Neural cell (in vitro differentiated cells): ENCODE measurements around the gene AEBP2. TPM values are rescaled to one million over a fixed set of nuclear protein-coding genes. Genes with fewer than 3 reads are reported as not detected.

Source experiments
- H2AFZ ChIP-seq: fragments of 200-600, 300-800 bp; sonication (generic), shearing (Covaris generic); 2 replicates; pipeline ENCODE4 v1.6.0; 2014; ENCODE audit warnings: low read depth, mild to moderate bottlenecking, antibody characterized with exemption, low read length, moderate library complexity
- H3F3A ChIP-seq: fragments of 200-600 bp; shearing (Covaris generic); 2 replicates; pipeline ENCODE4 v1.6.1; 2016; ENCODE audit warnings: mild to moderate bottlenecking, moderate library complexity, mixed read lengths, antibody characterized with exemption, low read length; ENCODE audit not compliant: insufficient read depth, poor library complexity, severe bottlenecking
- H3K27ac ChIP-seq: fragments of 200-600, 300-800 bp; sonication (generic), shearing (Covaris generic); 2 replicates; pipeline ENCODE4 v1.5.1; 2014; ENCODE audit warnings: mild to moderate bottlenecking, low read length, moderate library complexity
- H3K27me3 ChIP-seq: fragments of 300-800, 200-600 bp; sonication (generic), shearing (Covaris generic); 2 replicates; pipeline ENCODE4 v1.6.0; 2014; ENCODE audit warnings: mild to moderate bottlenecking, low read depth, low read length, moderate library complexity; ENCODE audit not compliant: insufficient read depth
- H3K36me3 ChIP-seq: fragments of 300-800, 200-600 bp; sonication (generic), shearing (Covaris generic); 2 replicates; pipeline ENCODE4 v1.5.1; 2014; ENCODE audit warnings: mild to moderate bottlenecking, antibody characterized with exemption, low read length, moderate library complexity; ENCODE audit not compliant: insufficient read depth
- H3K4me2 ChIP-seq: fragments of 300-800, 200-600 bp; sonication (generic), shearing (Covaris generic); 2 replicates; pipeline ENCODE4 v1.6.0; 2014; ENCODE audit warnings: mild to moderate bottlenecking, low read length
- H3K4me3 ChIP-seq: fragments of 300-800, 200-600 bp; sonication (generic), shearing (Covaris generic); 2 replicates; pipeline ENCODE4 v1.5.1; 2014; ENCODE audit warnings: mild to moderate bottlenecking, low read length, moderate library complexity
- H3K79me2 ChIP-seq: fragments of 200-600 bp; shearing (Covaris generic); replicated peaks from 2 replicates; pipeline ENCODE4 v1.6.0; 2014; ENCODE audit warnings: mild to moderate bottlenecking, low read length, moderate library complexity; ENCODE audit not compliant: insufficient read depth
- H3K9ac ChIP-seq: fragments of 300-800, 200-600 bp; sonication (generic), shearing (Covaris generic); 2 replicates; pipeline ENCODE4 v1.6.1; 2016; ENCODE audit warnings: mild to moderate bottlenecking, low read length, mixed read lengths
- H3K9me2 ChIP-seq: fragments of 200-600 bp; shearing (Covaris generic); 2 replicates; pipeline ENCODE4 v1.6.1; 2016; ENCODE audit warnings: mild to moderate bottlenecking, low read length, mixed read lengths; ENCODE audit not compliant: insufficient read depth
- H3K9me3 ChIP-seq: fragments of 200-600, 300-800 bp; sonication (generic), shearing (Covaris generic); 2 replicates; pipeline ENCODE4 v1.6.1; 2016; ENCODE audit warnings: mild to moderate bottlenecking, mixed run types, low read length, moderate library complexity, mixed read lengths
- H4K20me1 ChIP-seq: fragments of 200-600 bp; shearing (Covaris generic); 2 replicates; pipeline ENCODE4 v1.6.1; 2016; ENCODE audit warnings: mild to moderate bottlenecking, mixed run types; ENCODE audit not compliant: insufficient read depth
- CTCF ChIP-seq: fragments of 450-650 bp; IDR thresholded peaks from 2 replicates; pipeline ENCODE4 v1.5.1; 2014; ENCODE audit warnings: antibody characterized with exemption, mild to moderate bottlenecking, moderate library complexity; ENCODE audit not compliant: poor library complexity, severe bottlenecking
- EP300 ChIP-seq: fragments of 450-650 bp; conservative IDR thresholded peaks from 2 replicates; pipeline ENCODE4 v1.6.1; 2014; ENCODE audit warnings: antibody characterized with exemption, mild to moderate bottlenecking, moderate library complexity; ENCODE audit not compliant: poor library complexity, severe bottlenecking
- EZH2 ChIP-seq: fragments of 200-600, 300-800 bp; shearing (Covaris generic), sonication (generic); IDR thresholded peaks from 2 replicates; pipeline ENCODE4 v1.6.1; 2014; ENCODE audit warnings: antibody characterized with exemption, low read length, borderline replicate concordance, mild to moderate bottlenecking; ENCODE audit not compliant: insufficient read depth, poor library complexity, severe bottlenecking
- MXI1 ChIP-seq: fragments of 450-650 bp; conservative IDR thresholded peaks from 2 replicates; pipeline ENCODE4 v1.6.1; 2014; ENCODE audit warnings: antibody characterized with exemption, mild to moderate bottlenecking; ENCODE audit not compliant: poor library complexity, severe bottlenecking
- POLR2AphosphoS5 ChIP-seq: IDR thresholded peaks from 2 replicates; pipeline ENCODE4 v1.6.1; 2012
- SMC3 ChIP-seq: fragments of 450-650 bp; conservative IDR thresholded peaks from 2 replicates; pipeline ENCODE4 v1.6.1; 2014; ENCODE audit warnings: antibody characterized with exemption, mild to moderate bottlenecking, moderate library complexity; ENCODE audit not compliant: poor library complexity
- TAF1 ChIP-seq: IDR thresholded peaks from 2 replicates; pipeline ENCODE4 v1.6.1; 2012; ENCODE audit warnings: low read depth
- polyA plus RNA-seq: library from polyadenylated mRNA; depleted of rRNA; stranded (reverse); fragments of >200 nt; gene quantifications from 2 replicates; pipeline ENCODE4 v1.2.3, GENCODE V29; 2014
- TF ChIP-seq, protein P1 (sequence below): IDR thresholded peaks from 2 replicates; pipeline ENCODE4 v1.6.1; 2012; ENCODE audit warnings: borderline replicate concordance

Gene AEBP2
- polyA plus RNA-seq, 1 donor from 2014 or later, result 20.5 TPM

DNA sequence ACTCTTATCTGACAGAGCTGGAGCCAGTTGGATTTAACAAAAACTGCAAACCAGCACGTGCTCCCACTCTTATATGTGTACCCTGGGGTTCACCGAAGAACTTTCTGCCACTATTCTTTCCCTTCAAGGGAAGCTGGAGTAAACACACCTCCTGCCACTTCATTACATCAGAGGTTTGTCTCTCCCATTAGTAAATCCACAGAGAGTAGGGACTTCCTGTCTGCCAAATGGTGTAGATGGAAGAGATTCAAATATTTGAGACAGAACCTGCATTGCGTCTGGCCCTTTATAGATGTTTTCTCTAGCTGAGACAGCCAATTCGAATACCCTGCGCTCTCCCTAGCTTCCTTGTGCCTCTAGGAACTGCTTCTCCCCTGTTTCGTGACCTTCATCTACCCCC lies 29.1 kb upstream of the AEBP2 start:
- Histone ChIP-seq H3K9me2 (no peaks in the 10 kb centered on the region), H3K9me3 (no peaks in the 10 kb centered on the region), H3K27ac (no peak overlapping the region), H3K79me2 (no peaks in the 10 kb centered on the region), H3K4me3 (no peak overlapping the region), H2AFZ (no peak overlapping the region), H3K4me2 (no peak overlapping the region), H3F3A (no peaks in the 10 kb centered on the region), H4K20me1 (no peaks in the 10 kb centered on the region), H3K27me3 (no peaks in the 10 kb centered on the region), H3K36me3 (no peaks in the 10 kb centered on the region), H3K9ac (no peak overlapping the region)
- TF ChIP-seq POLR2AphosphoS5, result no peak
- TF ChIP-seq SMC3, result no peak
- no peak for TF ChIP-seq TAF1
- TF ChIP-seq EZH2, result no peak
- TF ChIP-seq EP300, result no peak
- no peak for TF ChIP-seq MXI1
- TF ChIP-seq, protein P1, sequence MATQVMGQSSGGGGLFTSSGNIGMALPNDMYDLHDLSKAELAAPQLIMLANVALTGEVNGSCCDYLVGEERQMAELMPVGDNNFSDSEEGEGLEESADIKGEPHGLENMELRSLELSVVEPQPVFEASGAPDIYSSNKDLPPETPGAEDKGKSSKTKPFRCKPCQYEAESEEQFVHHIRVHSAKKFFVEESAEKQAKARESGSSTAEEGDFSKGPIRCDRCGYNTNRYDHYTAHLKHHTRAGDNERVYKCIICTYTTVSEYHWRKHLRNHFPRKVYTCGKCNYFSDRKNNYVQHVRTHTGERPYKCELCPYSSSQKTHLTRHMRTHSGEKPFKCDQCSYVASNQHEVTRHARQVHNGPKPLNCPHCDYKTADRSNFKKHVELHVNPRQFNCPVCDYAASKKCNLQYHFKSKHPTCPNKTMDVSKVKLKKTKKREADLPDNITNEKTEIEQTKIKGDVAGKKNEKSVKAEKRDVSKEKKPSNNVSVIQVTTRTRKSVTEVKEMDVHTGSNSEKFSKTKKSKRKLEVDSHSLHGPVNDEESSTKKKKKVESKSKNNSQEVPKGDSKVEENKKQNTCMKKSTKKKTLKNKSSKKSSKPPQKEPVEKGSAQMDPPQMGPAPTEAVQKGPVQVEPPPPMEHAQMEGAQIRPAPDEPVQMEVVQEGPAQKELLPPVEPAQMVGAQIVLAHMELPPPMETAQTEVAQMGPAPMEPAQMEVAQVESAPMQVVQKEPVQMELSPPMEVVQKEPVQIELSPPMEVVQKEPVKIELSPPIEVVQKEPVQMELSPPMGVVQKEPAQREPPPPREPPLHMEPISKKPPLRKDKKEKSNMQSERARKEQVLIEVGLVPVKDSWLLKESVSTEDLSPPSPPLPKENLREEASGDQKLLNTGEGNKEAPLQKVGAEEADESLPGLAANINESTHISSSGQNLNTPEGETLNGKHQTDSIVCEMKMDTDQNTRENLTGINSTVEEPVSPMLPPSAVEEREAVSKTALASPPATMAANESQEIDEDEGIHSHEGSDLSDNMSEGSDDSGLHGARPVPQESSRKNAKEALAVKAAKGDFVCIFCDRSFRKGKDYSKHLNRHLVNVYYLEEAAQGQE, result no peak
- no peak for TF ChIP-seq CTCF

GRCh38 chr12:19410629-19411185 lies 28.6 kb upstream of the AEBP2 start:
- Histone ChIP-seq H2AFZ (no peak overlapping the region), H3K4me2 (no peak overlapping the region)

More at GRCh38 chr12:19410629-19411185, 28.6 kb upstream of the AEBP2 start:
- TF ChIP-seq TAF1, result no peak
- Histone ChIP-seq H3K9me2 (no peaks in the 10 kb centered on the region), H3K9ac (no peak overlapping the region), H3K79me2 (no peaks in the 10 kb centered on the region), H4K20me1 (no peaks in the 10 kb centered on the region), H3F3A (no peaks in the 10 kb centered on the region), H3K4me3 (no peak overlapping the region), H3K27me3 (no peaks in the 10 kb centered on the region), H3K36me3 (no peaks in the 10 kb centered on the region), H3K9me3 (no peaks in the 10 kb centered on the region), H3K27ac (no peak overlapping the region)
